Activated effector memory CD4-positive, alpha-beta T cell treated with anti-CD3 and anti-CD28 coated beads, Interleukin-2, amount 50 U/mL, for 16 hours (primary cell): ENCODE results near the gene PRKAG2.
A peak's percentile ranks its signal among the peaks of the same experiment; 100 is the strongest.

Experiments used
- DNase-seq: peaks from one replicate; pipeline ENCODE4 v3.0.0-alpha.2; 2020

Gene PRKAG2

GRCh38 chr7:151864081-151864480 lies 12.8 kb downstream of the PRKAG2 start:
- DNase-seq, result peak; percentile 37

GRCh38 chr7:151863386-151864079 lies 13.4 kb downstream of the PRKAG2 start:
- DNase-seq, result peak; percentile 59

- peak; percentile 39 for DNase-seq
Measured at GRCh38 chr7:151862606-151863381, 14.1 kb downstream of the PRKAG2 start.

- no peak for DNase-seq
Measured at GRCh38 chr7:151861881-151862280, 15.0 kb downstream of the PRKAG2 start.

GRCh38 chr7:151860771-151861170 lies 16.1 kb downstream of the PRKAG2 start:
- peak; percentile 43 for DNase-seq

- peak; percentile 49 for DNase-seq
Measured at GRCh38 chr7:151859948-151860685, 16.8 kb downstream of the PRKAG2 start.

GRCh38 chr7:151859111-151859947 lies 17.6 kb downstream of the PRKAG2 start:
- DNase-seq, result peak; percentile 47

GRCh38 chr7:151858456-151858855 lies 18.5 kb downstream of the PRKAG2 start:
- DNase-seq, result no peak

GRCh38 chr7:151857866-151858450 lies 19.0 kb downstream of the PRKAG2 start:
- no peak for DNase-seq

GRCh38 chr7:151857412-151857811 lies 19.5 kb downstream of the PRKAG2 start:
- DNase-seq, result no peak

GRCh38 chr7:151856516-151856915 lies 20.4 kb downstream of the PRKAG2 start:
- DNase-seq, result no peak

GRCh38 chr7:151856098-151856497 lies 20.8 kb downstream of the PRKAG2 start:
- DNase-seq, result no peak

- no peak for DNase-seq
Measured at GRCh38 chr7:151854720-151855071, 22.2 kb downstream of the PRKAG2 start.

GRCh38 chr7:151853896-151854719 lies 22.8 kb downstream of the PRKAG2 start:
- DNase-seq, result no peak

- DNase-seq, result no peak
Measured at GRCh38 chr7:151852486-151853396, 24.2 kb downstream of the PRKAG2 start.

- DNase-seq, result no peak
Measured at GRCh38 chr7:151851782-151852181, 25.1 kb downstream of the PRKAG2 start.

- DNase-seq, result no peak
Measured at GRCh38 chr7:151851145-151851751, 25.7 kb downstream of the PRKAG2 start.

- no peak for DNase-seq
Measured at GRCh38 chr7:151850491-151851124, 26.3 kb downstream of the PRKAG2 start.

GRCh38 chr7:151849879-151850260 lies 27.0 kb downstream of the PRKAG2 start:
- no peak for DNase-seq
